GM19463 (cell line): ENCODE data around the gene LRRC8B.

Experiments
- ATAC-seq: cut with Tn5 transposase; IDR thresholded peaks from one replicate; pipeline ENCODE4 v1.9.1; 2021; ENCODE audit warnings: mild to moderate bottlenecking, moderate library complexity; ENCODE audit not compliant: unreplicated experiment

LRRC8B gene

GRCh38 chr1:89605692-89606091, 81.1 kb downstream of the LRRC8B start:
- no peak for ATAC-seq

DNA sequence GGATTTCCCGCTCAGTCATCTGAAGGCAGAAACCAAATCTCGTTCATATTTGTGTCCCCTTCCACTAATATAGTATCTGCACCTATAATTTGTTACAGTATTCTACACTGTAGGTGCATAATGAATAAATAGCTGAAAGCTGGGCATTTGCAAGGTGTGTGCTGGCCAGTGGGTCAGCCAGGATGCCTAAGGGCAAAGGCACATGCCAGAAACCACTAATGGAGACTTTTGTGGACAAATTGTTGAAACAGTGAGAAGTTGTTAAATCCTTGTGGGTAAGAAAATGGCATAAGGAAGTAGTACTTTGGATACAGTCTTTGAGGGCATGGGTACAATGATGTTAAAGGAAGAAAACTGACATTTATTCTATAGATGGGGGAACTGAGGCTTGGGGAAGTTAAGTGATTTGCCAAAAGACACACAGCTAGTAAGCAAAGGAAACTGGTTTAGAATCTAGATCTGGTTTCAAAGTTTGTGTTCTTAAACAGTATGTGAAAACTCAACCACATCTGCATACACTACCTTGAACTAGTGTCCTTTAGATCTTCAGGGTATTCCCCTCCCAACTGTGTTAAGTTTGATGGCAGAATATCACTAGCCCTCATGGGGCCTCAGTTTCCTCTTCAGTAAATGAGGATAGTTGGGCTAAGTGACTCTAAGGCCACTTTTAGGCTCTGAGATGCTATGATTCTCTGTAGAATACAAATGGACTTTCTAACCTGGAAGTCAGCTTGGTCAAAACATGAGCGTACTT, 81.8 kb downstream of the LRRC8B start:
- ATAC-seq: no peak

DNA sequence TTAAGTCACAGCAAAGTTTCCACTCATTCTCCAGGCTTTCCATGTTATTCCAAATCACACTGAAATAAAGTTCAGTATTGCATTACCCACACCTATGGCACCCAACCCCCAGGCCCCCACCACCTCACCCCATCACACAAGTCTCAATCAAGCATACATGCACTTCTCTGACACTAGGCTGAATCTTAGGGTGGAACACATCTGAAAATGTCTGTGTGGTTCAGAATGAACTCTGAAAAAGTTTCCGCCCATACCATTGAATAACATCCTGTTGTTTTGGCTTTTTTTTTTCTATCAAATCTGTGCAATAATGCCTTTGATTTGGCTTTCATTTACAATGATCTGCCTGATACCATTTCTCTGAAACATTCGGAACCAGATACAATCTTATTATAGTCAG, 82.5 kb downstream of the LRRC8B start:
- no peak for ATAC-seq

DNA sequence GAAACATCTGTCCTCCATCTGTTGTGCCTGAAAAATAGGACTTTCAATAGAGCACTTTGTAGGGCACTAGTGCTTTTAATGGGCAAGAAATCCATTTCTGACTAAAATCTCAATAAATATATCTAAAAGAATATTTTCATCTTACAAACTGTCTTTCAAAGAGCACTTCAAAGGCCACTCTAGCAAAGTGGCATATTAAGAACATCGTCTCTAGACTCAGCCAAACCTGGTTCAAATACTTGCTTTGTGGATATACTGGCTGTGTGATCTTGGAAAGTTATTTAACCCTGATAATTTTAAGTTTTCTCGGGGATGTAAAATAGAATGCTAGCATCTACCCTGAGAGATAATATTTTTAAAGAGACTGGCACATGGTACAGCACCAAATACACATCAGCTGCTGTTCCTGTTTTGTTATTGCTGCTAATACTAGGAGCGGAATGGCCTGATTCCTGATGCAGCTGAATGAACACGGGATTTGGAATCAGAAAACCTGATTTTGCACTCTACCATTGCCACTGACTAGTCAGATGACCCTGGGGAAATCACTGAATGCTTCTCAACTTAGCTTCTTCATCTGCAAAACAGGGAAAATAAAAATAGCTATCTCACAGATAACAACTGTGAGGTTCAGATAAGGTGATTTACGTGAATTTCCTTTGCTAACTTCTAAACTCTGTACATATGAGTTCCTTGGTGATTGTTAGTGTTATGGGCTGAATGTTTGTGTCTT, 83.1 kb downstream of the LRRC8B start:
- ATAC-seq: no peak

GRCh38 chr1:89608319-89608983, 83.8 kb downstream of the LRRC8B start:
- no peak for ATAC-seq

- no peak for ATAC-seq
Observed at GRCh38 chr1:89608984-89609725, 84.5 kb downstream of the LRRC8B start.

- no peak for ATAC-seq
Observed at GRCh38 chr1:89609781-89610456, 85.3 kb downstream of the LRRC8B start.

DNA sequence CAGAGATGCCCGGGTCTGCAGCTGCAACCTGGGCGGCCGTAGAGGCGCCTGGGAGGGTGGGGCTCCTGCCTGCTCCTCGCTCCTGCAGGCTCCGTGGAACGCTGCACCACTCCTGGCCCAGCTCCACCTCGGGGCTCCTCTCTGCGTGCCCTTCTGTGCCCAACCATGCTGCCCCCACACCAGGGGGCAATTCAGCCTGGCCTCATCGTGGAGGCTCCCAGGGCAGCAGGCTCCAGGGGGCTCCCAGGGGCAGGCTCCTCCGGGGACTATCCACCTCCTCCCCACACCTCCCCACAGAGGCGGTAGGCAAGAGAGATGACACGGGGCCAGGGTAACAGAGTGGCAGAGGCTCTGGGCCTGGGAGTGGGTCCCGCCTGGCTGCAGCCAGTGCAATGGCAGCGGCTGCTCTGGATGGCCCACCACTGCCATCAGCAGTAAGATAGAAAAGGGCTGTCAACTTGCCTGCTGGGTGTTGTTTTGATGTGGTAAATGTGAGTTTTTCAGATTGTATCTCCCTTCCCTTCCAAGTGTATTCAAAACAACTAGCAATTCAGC, 85.9 kb downstream of the LRRC8B start:
- ATAC-seq: no peak

DNA sequence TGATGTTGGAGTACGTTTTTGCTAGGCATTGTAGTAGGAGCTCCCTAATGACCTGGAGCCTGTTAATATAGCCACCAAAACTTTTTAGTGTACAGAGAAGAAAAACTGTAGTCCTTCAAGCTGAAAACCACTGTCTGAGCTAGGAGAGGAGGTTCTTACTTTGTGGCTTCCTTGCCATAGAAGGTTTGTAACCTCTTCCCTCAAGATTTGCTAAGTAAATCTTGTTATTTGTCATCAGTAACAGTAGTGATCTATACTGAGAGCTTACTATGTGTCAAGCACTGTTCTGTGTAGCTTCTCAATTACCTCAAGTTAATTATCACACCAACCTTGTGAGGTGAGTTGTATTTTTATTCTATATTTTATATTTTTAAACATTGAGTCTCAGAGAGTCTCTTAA, 87.1 kb downstream of the LRRC8B start:
- ATAC-seq: peak; percentile 97

GRCh38 chr1:89613928-89614327, 89.3 kb downstream of the LRRC8B start:
- no peak for ATAC-seq

DNA sequence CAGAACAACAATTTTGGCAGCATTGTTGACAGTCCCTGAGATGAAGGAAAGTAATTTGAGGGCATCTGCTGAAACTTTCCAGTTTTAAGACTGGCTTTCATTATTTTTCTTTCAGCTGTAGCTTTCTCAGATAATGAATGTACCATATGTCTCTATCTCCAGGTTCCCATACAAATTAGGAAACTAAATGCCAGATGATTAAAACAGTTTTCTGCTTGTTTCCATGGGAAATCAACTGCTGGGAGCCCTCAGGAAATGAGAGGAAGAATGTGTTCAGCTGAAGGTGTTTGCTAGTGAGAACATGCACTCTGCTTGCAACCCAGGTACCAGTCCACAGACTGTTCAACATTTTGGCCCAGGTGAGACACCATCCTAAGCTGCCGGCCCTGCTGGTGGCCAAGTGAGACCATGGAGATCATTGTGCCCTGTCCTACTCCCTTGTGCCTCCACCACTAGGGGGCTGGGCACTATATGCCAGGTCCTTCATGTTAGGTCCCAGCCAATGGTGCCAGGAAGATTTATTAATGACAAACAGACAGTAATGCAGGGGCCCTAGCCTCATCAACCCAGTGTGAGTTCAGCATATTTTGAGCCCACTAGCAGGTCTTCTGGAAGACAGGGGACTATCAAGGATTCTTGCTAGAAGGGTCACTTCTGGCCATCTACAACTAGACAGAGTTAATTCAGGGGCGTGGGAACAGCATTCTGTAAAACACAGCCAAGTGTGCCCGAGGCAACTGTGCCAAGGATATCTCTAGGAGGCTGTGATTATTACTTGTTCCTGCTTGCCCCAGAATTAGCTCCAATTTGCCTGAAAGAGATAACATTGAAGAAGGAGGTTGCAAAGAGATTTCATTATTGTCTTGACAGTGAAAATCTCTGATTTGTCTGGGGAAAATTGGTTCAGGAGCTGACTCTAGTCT, 91.3 kb downstream of the LRRC8B start:
- ATAC-seq: no peak

GRCh38 chr1:89616844-89617627, 92.4 kb downstream of the LRRC8B start:
- ATAC-seq: no peak

GRCh38 chr1:89620664-89621063, 96.0 kb downstream of the LRRC8B start:
- ATAC-seq: no peak

- no peak for ATAC-seq
Observed at GRCh38 chr1:89622895-89623294, 98.3 kb downstream of the LRRC8B start.

GRCh38 chr1:89624314-89624713, 99.7 kb downstream of the LRRC8B start:
- ATAC-seq: no peak

GRCh38 chr1:89624715-89625323, 100.2 kb downstream of the LRRC8B start:
- no peak for ATAC-seq

GRCh38 chr1:89627596-89627962, 103.0 kb downstream of the LRRC8B start:
- ATAC-seq: no peak

DNA sequence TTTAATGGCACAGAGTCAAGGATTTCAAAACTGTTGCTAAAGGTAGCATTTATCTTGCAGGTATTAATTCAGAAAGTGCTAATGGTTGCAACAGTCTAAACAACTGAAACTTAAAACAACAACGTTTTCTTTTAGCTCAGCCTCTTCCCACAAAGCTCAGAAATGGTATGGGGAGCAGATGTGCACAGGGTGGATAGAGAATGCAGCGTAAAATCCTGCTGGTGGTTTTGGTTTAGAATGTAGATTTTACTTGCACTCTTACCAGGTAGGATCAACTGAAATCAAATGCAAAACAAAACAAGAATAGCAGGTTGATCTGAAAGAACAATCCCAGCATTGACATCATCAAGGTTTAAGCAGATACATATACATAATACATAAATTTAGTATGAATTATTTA, 104.5 kb downstream of the LRRC8B start:
- ATAC-seq: no peak
